DMS79 (cell line): Measurements from ENCODE around the gene TRPC1.

ENCODE experiments used
- DNase-seq: peaks from one replicate; lab custom pipeline; 2025; lab: John Stamatoyannopoulos, UW

Gene TRPC1

DNA sequence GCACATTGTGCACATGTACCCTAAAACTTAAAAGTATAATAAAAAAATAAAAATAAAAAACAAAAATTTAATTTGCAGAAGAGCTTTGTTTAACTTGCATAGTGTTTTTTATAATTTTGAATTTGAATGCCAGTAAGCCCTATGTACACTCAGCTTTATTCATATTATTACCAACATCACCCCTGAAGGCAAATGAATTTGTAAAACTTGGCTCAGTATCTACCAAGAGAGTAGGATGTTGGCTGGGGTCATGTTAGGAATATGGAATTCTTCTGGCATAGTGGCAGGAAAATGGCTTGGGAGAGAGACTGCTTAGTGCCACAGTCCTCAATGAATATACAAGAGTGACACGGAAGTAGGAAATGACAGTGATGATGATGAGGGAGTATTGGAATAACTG is 30.7 kb downstream of the TRPC1 start:
- DNase-seq, result no peak

DNA sequence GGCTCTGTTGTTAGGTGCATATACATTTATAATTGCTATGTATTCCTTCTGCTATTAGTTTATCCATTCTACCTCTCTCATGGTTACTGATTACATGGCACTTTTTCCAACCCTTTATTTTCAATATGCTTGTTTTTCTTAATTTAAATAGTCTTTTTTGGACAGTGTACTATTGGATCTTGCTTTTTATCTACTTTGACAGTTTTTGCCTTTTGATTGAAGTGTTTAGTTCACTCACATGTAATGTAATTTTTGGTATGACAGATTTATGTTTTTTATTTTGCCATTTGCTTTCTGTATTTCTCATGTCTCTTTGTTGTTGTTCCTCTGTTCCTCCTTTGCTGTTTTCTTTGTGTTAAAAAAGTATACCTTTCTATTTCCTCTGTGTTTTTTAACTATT is 44.5 kb downstream of the TRPC1 start:
- DNase-seq, result no peak

DNA sequence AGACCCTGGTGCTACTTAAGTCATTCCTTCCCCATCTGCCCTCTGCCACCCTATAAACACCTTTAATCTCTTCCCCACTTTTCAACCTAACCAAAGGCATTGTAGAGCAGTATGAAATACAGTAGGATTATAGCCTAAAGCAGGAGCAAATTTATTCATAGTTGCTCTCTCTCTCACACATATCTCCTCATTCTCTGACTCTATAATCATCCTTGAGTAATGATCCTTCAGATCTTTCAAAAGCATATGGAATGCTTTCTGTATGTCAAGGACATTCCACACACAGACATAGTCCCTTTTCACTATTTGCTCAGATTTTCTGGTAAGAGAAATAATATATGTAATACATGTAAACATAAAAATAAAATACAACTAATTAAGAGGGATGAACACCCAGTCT is 54.1 kb downstream of the TRPC1 start:
- no peak for DNase-seq

DNA sequence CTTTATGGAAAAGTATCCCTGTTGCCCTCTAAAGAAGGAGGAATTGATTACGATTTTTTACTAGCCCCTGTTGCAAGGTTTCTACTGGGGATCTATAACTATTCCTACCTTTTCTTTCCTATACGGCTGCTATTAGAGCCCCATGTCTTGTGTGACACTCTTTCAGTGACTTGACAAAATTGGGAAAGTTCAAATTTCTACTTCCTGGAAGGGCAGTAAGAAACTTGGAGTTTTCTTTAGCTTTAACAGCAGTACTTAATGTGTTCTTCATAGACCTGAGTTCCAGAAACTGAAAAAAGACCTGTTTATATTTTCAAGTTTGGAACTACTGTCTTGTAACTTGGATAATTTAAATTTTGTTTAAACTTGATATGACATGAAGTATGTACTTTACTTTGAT is 54.7 kb downstream of the TRPC1 start:
- no peak for DNase-seq

DNA sequence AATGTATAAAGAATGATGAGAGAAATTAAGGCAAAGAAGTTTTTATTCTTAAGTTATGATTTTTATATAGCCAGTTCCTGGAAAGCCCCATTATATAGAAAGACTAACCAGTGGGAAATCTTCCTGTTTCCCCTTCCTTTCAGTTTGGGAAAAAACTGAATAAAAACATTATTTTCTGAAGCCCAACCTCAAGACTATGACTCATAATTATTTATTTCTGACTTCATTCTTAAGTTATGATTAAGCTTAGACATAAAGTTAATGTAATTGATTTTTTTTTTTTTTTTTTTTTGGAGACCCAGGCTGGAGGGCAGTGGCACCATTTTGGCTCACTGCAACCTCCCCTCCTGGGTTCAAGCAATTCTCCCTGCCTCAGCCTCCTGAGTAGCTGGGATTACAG is 55.8 kb downstream of the TRPC1 start:
- DNase-seq, result no peak

DNA sequence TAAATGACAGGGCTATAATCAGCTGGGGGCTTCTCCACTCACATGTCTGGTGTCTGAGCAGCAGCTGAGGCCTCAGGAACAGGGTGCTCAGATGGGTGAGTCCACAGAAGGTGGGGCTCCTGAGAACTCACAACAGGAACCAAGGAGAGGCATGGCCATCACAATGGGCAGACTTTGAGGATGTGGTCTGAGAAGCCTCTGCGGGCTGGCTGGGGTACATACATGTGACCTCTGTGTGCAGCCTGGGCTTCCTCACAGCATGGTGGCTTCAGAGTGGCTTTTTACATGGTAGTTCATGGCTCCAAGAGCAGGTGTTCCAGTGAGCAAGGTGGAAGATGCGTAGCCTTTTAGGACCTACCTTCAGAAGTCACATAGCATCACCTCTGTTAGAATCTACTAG is 58.8 kb downstream of the TRPC1 start:
- no peak for DNase-seq

DNA sequence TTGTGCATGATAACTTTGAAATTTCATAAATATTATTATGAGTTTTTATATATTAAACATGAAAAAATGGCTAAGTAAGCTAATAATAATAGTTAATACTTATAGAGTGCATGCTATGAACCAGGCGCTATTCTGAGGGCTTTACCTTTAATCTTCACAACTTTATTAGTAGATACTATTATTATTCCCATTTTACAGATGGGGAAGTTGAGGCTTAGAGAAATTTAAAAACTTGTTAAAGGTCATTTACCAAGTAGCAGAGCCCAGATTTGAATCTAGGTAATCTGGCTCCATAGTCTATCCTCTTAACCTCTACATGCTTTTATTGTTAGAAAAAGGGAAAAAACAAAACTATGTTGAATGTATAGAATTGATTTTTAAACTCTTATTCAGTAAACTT is 60.4 kb downstream of the TRPC1 start:
- no peak for DNase-seq

DNA sequence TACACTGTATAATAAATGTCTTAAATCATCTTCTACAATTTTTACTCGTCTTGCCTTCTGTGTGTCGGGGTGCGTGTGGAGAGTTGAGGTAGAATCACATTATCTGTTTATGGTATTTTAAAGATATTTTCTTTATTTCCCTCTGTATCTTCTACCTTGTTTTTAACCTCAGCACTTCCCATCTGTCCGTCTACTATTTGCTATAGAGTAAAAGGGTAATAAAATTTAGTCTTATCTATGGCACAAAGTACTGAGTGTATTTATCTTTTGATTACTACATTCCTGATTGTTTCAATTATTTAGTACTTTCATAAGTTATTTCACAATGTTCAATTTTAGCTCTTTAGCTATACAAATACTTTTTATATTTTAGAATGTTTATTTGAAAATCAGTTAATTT is 62.2 kb downstream of the TRPC1 start:
- DNase-seq, result no peak

DNA sequence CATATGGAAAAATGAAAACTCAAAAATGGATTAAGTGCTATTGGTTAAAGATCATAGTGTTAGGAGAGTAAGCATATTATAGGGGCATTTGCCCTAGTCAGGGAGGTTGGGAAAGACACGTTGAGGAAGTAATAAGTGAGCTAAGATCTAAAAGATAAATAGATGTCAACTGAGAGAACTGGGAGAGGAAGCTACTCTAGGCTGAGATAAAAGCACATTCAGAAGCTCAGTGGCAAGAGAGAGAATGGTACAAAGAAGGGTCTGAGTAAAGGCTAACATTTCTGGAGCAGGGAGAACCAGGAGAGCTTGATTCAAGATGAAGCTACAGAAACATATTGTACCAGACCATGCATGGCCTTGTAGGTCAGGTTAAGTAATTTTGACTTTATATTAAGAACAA is 63.9 kb downstream of the TRPC1 start:
- no peak for DNase-seq

DNA sequence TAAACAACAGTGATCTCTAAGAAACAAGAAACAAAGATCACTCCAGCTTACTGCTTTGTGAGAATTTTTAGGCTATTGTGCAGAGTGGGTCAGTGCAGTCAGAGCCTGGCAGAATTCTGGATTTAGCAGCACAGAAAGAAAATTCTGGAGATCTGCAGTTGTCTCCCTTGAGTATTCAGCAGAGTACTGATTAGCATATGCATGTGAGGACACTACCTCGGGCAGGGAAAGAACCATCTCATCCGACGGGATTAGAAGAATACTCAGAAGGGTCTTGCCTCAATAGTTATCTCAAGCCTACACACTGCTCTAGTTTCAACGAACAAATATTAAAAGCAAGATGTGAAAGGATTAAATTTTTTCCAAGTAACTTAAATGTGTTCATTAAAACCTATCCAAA is 70.7 kb downstream of the TRPC1 start:
- DNase-seq, result no peak

DNA sequence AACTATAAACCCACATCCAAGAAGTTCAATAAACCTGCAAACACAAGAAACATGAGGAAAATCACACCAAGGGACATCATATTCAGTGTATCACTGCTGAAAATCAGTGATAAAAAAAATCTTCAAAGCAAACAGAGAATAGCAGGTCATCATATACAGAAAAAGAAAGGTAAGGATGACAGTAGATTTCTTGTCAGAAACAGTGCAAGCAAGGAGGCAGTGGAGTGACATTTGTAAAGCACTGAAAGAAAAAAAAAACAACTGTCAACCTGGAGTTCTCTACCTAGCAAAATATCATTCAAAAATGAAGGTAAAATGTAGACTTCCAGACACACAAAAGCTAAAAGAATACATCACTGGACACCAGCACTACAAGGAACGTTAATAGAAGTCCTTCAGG is 71.5 kb downstream of the TRPC1 start:
- DNase-seq, result no peak

DNA sequence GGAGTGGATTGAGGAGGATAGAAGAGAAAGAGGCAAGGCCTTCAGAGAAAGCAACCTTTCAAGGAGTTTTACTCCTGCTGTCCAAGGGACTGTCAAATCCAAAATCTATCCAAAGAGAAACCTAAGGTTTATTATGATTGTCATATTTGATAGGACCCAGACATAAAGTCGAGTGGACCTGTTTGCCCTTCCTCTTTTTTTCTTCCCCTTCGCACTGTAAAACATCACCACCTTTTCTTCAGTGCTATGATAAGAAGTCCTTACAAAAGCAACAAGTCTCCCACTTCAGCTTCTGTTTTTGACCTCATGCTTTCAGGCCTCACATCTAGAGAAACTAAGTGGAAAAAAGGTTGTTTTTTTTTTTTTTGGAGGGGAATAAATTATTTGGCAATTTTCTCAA is 73.0 kb downstream of the TRPC1 start:
- DNase-seq, result no peak

DNA sequence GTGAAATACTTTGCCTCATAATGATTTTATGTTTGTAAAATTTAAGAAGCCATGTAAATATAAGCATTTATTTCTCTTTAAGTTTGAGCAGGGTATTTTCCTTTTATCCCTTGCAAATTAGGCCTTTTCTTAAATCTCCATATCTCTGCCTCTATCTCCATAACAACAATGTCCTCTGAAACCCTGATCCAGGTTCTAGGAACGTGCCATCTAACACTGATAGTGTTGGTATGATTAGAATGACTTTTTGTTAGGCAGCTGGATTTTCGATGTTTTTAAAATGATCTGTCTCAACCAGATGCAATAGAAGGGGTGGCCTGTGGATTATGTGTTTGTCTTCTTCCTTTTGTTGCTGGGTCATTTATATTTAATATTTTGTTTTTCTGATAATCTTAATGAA is 77.9 kb downstream of the TRPC1 start:
- DNase-seq, result no peak

DNA sequence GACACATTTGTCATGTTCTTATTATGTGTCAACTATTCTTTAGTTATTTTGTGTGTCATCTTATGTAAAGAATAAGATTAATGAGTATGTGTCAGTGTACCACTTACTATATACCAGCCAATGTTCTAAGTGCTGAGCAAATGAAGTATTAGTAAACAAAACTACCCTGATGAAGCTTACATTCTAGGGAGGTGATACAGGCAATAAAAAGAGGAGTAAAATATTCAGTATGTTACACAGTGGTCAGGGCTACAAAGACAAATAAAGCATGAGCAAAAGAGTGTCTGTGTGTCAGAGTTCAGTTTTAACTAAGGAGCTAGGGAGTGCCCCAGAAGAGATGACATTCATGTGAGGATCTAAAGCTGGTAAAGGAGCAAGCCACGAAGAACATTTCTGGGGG is 79.1 kb downstream of the TRPC1 start:
- no peak for DNase-seq

DNA sequence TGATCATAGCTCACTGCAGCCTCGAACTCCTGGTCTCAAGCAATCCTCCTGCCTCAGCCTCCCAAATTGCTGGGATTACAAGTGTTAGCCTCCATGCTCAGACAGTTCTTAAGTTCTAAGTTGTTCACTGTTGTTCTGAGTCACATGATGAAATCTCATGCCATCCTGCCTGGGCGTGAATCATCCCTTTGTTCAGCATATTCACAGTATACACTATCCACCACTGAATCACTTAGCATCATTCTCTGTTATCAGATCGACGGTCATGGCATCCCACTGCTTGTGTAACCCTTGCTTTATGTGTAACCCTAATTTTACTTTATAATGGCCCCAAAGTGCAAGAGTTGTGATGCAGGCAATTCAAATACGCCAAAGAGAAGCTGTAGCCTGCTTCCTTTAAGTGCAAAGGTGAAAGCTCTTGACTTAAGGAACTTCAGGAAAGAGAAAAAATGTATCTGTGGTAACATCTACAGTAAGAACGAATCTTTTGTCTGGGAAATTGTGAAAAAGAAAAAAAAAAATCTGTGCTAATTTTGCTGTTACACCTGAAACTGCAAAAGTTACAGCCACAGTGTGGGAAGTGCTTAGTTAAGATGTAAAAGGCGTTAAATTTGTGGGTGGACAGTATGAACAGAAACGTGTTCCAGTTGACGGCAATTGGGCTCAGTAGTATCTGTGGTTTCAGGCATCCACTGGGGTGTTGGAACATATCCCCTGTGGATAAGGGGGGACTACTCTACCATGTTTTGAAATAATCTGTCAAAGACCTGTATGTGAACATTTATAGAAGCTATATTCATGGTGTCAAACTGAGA is 84.5 kb downstream of the TRPC1 start:
- no peak for DNase-seq

DNA sequence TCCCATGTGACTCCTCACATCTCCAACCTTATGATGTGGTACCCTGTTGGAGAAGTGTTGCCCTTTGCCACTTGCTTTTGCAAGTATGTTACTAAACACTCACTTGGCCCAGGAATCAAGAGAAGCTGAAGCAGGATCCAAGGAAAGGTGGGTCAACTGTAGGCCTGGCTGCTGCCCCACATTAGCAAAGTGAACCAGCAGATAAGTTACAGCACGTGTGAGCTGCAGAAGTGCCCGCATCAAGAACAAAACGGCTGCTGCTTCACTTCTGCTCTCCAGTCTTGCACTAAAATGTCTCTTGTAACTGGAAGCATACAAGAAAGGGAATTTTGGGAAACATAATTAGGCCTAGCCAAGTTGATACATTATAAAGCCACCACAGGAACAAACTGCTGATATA is 85.4 kb downstream of the TRPC1 start:
- no peak for DNase-seq

DNA sequence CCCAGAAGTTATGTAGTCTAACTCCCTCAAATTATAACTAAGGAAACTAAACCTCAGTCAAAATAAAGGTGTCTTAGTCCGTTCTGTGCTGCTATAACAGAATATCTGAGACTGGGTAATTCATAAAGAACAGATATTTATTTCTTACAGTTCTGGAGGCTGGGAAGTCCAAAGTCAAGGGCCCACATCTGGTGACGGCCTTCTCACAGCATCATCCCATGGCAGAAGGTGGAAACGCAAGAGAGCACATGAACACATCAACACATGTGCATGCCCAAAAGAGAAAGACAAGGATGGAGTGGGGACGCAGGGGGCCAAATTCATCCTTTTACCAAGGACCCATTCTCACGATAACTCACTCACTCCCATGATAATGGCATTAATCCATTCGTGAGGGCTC is 92.0 kb downstream of the TRPC1 start:
- DNase-seq, result no peak

DNA sequence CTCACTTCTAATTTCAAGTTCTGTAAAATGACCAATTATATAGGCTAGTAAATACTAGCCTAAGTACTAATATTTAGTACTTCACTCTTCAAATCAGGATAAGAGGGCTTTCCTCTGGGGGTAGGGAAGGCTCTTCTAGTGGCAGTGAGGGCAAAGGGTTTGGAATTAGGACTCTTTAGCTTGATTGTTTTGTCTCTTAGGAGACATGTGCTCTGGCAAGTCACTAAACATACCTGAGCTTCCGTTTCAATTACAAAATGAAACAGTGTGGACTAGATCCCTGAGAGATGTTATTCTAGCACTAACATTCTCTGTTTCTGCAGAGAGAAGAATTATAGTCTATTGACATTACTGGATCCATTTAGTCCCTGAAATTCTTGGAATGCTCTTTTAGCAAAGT is 93.5 kb downstream of the TRPC1 start:
- DNase-seq, result peak; percentile 10

DNA sequence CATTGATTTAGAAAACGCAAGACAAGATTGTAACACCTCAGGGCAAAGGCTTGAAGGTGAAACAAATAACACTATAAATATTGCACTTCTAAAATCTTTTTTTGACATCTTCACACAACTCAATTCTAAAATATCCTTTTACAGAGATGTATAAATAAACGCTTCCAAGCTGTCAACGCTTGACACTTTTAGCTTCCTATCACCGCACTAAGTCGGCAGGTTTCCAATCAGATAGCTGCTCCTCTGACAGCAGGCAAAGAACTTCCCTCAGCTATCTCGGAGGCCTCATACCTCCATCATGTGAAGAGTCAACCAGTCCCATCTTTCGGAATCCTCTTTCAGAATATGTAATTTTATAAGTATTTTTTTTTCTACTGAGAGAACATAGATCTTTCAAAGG is 94.1 kb downstream of the TRPC1 start:
- no peak for DNase-seq

DNA sequence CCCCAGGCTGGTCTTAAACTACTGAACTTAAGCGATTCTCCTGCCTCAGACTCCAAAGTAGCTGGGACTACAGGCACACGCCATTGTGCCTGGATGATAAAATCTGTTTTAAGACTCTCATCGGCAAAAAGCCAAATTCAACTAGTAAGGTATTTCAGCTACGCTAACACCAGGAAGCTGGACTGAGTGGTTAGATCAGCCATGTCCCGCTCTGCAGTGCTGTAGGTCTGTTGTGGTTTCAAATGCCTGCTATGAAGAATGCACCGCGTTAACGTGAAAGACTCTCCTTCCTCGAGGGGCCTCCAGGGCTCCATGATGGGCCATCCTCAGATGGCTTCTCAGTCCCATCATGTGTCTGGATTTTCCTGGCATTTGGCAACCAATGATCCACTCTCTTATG is 94.8 kb downstream of the TRPC1 start:
- DNase-seq, result no peak

DNA sequence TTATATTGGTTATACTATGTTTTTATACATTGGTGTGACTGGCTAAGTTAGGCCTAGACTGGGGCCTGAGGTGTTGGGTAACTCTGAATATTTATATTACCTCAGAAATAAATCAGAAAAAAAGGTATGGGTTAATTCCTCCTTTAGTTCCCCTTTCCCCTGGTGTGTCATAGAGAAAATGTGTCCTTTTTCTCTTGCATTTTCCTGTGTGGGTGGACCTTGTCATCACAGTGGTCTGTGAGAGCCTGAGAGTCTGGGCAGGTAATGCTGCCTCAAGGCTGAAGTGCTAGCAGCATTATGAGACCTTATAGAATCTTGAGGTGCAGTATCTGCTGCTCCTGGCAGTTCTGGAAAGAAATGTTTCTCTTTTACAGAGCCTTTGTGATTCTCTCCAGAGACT is 95.3 kb downstream of the TRPC1 start:
- DNase-seq, result no peak

DNA sequence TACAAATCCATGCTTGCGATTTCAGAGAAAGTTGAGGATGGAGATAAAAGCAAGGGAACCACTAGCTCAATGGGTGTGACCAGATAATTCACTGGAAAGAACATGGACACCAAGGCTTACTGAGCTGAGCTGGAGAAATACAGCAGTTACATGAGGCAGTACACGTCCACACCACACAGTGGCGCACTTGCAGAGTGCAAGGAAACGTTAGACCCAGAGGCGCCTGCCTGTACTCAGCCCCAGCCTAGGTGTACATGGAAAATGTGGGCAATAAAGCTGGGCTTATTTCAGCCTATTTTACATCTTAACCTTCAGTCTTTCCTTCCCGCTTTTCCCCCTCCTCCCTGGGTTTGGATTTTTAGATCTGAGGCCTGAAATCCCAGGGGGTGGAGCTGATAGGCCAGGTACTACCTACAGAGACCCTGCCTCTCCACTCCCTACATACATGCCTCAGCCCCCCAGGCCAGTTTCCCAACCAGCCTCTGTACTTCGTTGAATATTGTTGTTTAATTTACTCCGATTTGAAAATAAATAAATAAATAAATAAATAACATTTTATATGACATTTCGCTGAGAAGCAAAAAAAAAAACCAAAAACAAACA is 105.0 kb downstream of the TRPC1 start:
- peak; percentile 5 for DNase-seq

DNA sequence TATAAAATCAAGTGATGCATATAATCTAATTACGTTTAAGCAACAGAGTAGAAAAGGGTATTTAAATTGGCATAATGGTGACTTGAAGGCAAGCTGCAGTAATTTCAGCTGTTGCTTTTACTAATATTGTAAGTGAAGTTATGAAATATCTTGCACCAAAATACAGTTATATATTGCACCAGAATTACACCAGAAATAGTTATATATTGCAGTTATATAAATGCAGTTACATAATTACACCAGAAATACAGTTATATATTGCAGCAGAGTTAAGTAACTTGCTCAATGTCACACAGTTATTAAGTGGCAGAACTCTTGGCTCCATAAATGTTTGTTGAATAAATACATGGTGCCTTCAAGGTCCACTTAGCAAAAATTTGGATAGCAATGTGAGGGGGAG is 113.7 kb downstream of the TRPC1 start:
- DNase-seq, result no peak

DNA sequence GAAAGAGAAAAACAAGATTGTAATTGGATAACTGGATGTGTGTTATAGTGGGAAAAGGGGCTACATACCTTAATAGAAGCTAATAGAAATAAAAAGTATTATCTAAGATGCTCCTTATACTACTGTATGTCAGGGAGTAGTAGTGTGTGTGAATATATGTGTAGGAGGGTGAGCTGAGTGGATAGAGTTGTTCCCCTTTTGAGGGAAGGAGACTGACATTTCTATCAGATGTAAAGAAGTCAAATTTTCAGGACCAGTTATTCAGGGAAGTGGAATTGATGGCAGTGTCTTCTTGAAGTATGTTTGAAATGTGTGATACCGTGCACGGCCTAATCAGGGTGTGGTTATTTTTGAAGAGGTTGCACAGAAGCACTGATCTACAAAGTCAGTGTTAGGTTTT is 116.0 kb downstream of the TRPC1 start:
- DNase-seq, result no peak
